ENCODE data around the gene C1orf21.

DNA sequence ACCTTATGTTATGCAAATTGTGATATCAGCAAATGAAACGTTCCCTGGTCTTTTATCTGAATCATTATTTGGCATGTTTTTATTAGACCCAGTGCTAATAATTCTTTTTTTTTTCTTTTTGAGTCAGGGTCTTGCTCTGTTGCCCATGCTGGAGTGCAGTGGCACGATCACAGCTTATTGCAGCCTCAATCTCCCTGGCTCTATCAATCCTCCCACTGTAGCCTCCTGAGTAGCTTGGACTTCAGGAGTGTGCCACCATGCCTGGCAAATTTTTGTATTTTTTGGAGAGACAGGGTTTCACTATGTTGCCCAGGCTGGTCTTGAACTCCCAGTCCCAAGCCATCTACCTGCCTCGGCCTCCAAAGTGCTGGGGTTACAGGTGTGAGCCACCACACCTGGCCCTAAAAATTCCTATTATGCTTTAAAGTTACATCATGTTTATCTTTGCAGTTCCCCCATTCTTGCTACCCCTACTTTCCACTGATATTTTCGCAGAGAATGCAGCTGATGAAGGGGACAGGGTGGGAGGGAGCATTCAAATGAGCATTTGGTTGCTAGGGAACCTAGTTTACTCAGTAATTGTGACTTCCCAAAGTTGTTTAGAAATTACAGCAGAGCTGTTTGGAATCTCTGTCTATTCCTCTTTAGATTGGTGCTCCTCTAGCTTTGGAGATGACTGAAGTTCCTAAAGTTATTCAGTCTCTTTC, 18.4 kb downstream of the C1orf21 start:
- TF ChIP-seq POLR2A (IDR thresholded peaks at IDR 0.05) (no peak), CTCF (IDR thresholded peaks at IDR 0.05) (no peak), EP300 (IDR thresholded peaks at IDR 0.05) (no peak)
